ENCODE data around the gene PSMD4. TPM values are rescaled to one million over a fixed set of nuclear protein-coding genes. Genes with fewer than 3 reads are reported as not detected.
A peak's percentile ranks its signal among the peaks of the same experiment; 100 is the strongest.

Gene PSMD4
- total and polyA plus RNA-seq, 4 donors: 96.9 to 212 (median 178) TPM

DNA sequence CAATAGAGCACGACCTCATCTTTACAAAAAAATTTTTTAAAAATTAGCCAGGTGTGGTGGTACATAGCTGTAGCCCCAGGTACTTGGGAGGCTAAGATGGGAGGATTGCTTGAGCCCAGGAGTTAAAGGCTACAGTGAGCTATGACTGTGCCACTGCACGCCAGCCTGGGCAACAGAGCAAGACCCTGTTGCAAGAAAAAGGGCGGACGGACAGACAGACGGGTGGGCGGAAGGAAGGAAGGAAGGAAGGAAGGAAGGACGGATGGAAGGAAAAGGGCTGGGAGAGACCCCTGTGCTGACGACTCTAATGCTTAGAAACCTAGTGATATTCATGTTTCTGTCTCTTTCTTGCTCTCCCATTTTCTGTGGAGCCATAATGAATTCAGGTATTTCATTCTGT, 58.3 kb downstream of the PSMD4 start:
- H3K27ac ChIP-seq (ENCODE audit: low read depth in 1 of 2, low read length in 1 of 2): no peak overlapping the region
- H3K36me3 ChIP-seq (ENCODE audit: control insufficient read depth in 4 of 4, insufficient read depth in 4 of 4, low read length in 4 of 4): peaks cover 3 to 67% (median 49%) of the 10 kb centered on the region in 4 donors
- H3K4me1 ChIP-seq (ENCODE audit: control insufficient read depth in 5 of 5, insufficient read depth in 5 of 5, low read length in 5 of 5): peaks cover 0 to 33% (median 13%) of the 10 kb centered on the region in 5 donors
- WGBS, 2 donors: 65 to 73% methylated on average over 8 of the region's 8 CpGs
- no peaks in the 10 kb centered on the region for H3K27me3 ChIP-seq (ENCODE audit: control insufficient read depth in 3 of 3, insufficient read depth in 3 of 3, low read length in 2 of 3)
- H3K4me3 ChIP-seq: no peak overlapping the region
- H3K9me3 ChIP-seq (ENCODE audit: control insufficient read depth in 4 of 4, insufficient read depth in 3 of 4, low read length in 3 of 4): no peaks in the 10 kb centered on the region
- no peak overlapping the region for H3K9ac ChIP-seq (ENCODE audit: insufficient read depth in 1 of 2, low read length in 2 of 2)
- no peak for TF ChIP-seq CTCF (IDR thresholded peaks at IDR 0.05; ENCODE audit: control extremely low read depth, extremely low read depth)
- DNase-seq (no peak), ATAC-seq (ENCODE audit: insufficient read depth, low FRiP score) (no peak)

- ATAC-seq (ENCODE audit: insufficient read depth, low FRiP score) (no peak), DNase-seq (no peak)
- Histone ChIP-seq H3K4me3 (no peak overlapping the region), H3K36me3 (ENCODE audit: control insufficient read depth in 4 of 4, insufficient read depth in 4 of 4, low read length in 4 of 4) (peaks cover 2 to 61% (median 43%) of the 10 kb centered on the region in 4 donors), H3K27ac (ENCODE audit: low read depth in 1 of 2, low read length in 1 of 2) (no peak overlapping the region), H3K9me3 (ENCODE audit: control insufficient read depth in 4 of 4, insufficient read depth in 3 of 4, low read length in 3 of 4) (no peaks in the 10 kb centered on the region), H3K27me3 (ENCODE audit: control insufficient read depth in 3 of 3, insufficient read depth in 3 of 3, low read length in 2 of 3) (no peaks in the 10 kb centered on the region), H3K4me1 (ENCODE audit: control insufficient read depth in 5 of 5, insufficient read depth in 5 of 5, low read length in 5 of 5) (peaks cover 0 to 33% (median 13%) of the 10 kb centered on the region in 5 donors), H3K9ac (ENCODE audit: insufficient read depth in 1 of 2, low read length in 2 of 2) (no peak overlapping the region)
- no peak for TF ChIP-seq CTCF (IDR thresholded peaks at IDR 0.05; ENCODE audit: control extremely low read depth, extremely low read depth)
- 64 to 83% methylated on average over 2 of the region's 2 CpGs for WGBS, 2 donors
These were observed 59.0 kb downstream of the PSMD4 start for GRCh38 chr1:151313501-151313900.

DNA sequence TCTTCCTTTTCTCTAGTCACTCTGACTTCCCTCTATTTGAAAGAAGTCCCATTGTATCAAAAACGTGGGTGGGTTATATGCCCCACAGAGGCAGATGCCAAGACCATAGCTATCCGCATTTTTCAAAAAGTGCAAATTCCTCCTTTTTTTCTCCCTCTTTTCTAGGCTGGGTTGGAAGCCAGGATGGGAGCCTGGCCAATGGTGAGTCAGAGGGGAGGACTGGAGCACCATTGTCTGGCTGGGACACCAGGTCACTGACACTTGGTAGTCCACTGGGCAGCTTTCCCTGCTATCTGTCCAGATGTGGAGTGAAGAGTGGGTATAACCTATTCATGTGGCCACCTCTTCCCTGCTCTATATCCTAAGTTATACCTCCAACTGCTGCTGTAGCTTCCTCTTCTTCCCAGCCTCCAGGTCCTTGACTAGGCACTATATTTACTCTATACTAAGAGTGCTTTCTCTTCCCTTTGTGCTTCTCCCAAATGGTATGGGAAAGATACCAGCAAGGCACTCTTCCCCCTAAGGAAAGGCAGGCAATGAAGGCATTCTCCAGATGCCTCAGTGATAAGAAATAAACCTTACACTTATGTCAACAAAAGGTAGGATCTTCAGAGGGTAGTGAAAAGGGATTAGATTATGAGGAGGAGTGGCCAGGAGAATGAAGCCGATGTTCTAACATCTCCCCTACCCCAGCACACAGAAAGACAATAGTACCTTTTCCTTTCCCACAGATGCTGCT, 59.8 kb downstream of the PSMD4 start:
- Histone ChIP-seq H3K27ac (ENCODE audit: low read depth in 1 of 2, low read length in 1 of 2) (peak overlapping the region; percentile 27 to 40), H3K27me3 (ENCODE audit: control insufficient read depth in 3 of 3, insufficient read depth in 3 of 3, low read length in 2 of 3) (no peaks in the 10 kb centered on the region), H3K36me3 (ENCODE audit: control insufficient read depth in 4 of 4, insufficient read depth in 4 of 4, low read length in 4 of 4) (peaks cover 2 to 65% (median 40%) of the 10 kb centered on the region in 4 donors), H3K4me3 (no peak overlapping the region), H3K4me1 (ENCODE audit: control insufficient read depth in 5 of 5, insufficient read depth in 5 of 5, low read length in 5 of 5) (peaks cover 0 to 33% (median 13%) of the 10 kb centered on the region in 5 donors), H3K9ac (ENCODE audit: insufficient read depth in 1 of 2, low read length in 2 of 2) (peak overlapping the region in 1 of 2 donors; percentile 17), H3K9me3 (ENCODE audit: control insufficient read depth in 4 of 4, insufficient read depth in 3 of 4, low read length in 3 of 4) (no peaks in the 10 kb centered on the region)
- no peak for ATAC-seq (ENCODE audit: insufficient read depth, low FRiP score)
- WGBS, 2 donors: 52 to 71% methylated on average over 3 of the region's 3 CpGs
- no peak for TF ChIP-seq CTCF (IDR thresholded peaks at IDR 0.05; ENCODE audit: control extremely low read depth, extremely low read depth)
- DNase-seq: peak in 2 of 3 donors; percentile 31 to 39

Measured in lung (tissue), 12 donors.